SW 1271 (cell line): Measurements from ENCODE around the gene IL12RB2.

Source experiments
- DNase-seq, 2 experiments: peaks; one replicate each; lab custom pipeline; 2025; lab: John Stamatoyannopoulos, UW

The IL12RB2 gene, protein sequence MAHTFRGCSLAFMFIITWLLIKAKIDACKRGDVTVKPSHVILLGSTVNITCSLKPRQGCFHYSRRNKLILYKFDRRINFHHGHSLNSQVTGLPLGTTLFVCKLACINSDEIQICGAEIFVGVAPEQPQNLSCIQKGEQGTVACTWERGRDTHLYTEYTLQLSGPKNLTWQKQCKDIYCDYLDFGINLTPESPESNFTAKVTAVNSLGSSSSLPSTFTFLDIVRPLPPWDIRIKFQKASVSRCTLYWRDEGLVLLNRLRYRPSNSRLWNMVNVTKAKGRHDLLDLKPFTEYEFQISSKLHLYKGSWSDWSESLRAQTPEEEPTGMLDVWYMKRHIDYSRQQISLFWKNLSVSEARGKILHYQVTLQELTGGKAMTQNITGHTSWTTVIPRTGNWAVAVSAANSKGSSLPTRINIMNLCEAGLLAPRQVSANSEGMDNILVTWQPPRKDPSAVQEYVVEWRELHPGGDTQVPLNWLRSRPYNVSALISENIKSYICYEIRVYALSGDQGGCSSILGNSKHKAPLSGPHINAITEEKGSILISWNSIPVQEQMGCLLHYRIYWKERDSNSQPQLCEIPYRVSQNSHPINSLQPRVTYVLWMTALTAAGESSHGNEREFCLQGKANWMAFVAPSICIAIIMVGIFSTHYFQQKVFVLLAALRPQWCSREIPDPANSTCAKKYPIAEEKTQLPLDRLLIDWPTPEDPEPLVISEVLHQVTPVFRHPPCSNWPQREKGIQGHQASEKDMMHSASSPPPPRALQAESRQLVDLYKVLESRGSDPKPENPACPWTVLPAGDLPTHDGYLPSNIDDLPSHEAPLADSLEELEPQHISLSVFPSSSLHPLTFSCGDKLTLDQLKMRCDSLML

GRCh38 chr1:67307251-67308060 is at the start of gene IL12RB2:
IL12RB2 (plus strand) TSS chr1:67307873; CDS start chr1:67320369, 12,496 bp downstream.
- no peak for DNase-seq

DNA sequence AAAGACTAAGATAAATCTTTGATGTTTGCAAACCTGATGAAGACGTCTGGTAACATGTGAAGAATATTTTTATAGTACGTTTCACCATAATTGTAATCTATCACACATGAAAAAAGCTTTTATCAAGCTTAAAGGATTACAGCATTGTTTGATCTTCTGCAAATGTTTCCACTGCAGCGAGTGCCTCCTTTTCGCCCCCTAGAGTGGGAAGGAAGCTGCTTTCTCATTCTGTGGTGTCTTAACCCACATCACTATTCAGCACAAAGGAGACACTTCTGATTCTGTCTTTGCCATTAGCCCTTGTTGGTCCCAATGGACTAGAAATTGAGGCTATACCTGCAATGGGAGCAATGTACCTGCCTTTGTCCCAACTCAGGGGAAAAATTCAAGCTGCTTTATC is 46.0 kb upstream of the IL12RB2 start:
- no peak for DNase-seq

GRCh38 chr1:67262735-67263134 is 44.9 kb upstream of the IL12RB2 start:
- no peak for DNase-seq

GRCh38 chr1:67264152-67264551 is 43.5 kb upstream of the IL12RB2 start:
- DNase-seq = no peak

DNA sequence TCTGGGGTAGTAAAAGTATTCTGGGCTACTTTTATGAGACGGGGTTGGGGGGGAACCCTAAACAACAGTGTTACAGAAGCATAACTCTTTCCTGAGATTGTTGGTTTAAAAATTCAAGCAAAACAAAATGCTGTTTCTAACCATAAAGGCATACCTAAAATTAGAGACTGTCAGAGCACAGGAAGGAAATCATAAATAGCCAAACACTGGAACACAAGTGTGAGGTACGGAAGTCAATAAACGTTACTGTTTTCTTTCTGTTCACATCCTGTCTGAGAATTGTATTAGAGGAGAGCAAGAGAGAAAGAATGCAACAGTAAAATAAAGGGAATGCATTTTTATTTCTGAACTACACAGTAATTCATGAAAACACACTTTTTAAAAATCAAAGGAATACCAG is 42.8 kb upstream of the IL12RB2 start:
- DNase-seq = no peak

DNA sequence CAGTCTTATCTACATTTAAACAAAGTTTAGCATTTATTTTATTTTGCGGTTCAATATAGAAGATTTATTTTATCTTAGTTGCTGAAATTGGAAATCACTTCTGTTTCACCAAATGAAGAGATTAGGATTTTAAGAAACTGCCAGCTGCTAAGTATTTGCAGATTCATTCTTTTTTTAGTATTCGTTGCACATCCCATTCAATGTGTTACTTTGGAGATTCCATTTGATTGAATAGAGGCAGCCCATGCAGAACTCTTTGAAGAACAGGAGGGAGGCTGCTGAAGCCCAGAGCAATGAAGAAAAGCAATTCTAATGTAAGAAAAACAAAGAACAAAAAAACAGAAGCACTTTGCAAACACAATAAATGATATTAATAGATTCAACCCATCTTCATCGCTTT is 38.6 kb upstream of the IL12RB2 start:
- DNase-seq = no peak

GRCh38 chr1:67270541-67270940 is 37.1 kb upstream of the IL12RB2 start:
- DNase-seq = no peak

GRCh38 chr1:67273591-67273990 is 34.1 kb upstream of the IL12RB2 start:
- DNase-seq = no peak

DNA sequence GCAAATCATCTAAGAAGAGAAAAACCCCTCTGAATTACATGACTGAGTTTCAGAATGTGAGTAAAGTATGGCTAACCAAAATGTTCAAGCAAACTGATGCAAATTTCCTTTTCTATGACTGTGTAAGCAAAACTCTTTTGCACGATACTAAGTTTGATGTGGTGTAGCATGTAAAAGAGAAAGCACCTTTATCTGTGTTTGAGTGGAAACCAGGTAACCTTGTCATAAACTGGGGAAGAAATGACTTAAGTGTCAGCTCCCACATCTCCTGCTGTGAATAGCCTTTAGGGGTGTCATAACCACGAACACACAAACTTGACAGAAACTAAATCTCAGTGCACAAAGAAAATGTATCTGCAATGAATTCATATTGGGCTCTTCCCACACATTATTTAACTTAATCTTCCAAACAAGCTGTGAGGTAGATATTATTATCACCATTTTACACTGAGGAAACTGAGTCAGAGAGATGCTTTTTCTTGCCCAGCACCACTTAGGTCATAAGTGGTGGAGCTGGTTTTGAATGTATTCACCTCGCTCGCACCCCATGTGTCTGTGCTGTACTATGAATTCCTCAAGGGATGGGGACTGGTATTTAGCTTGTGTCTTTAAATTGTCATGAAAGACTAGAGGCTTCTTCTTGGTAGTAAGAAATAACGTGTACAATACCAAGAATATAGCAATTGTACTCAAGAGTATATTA is 32.9 kb upstream of the IL12RB2 start:
- no peak for DNase-seq

DNA sequence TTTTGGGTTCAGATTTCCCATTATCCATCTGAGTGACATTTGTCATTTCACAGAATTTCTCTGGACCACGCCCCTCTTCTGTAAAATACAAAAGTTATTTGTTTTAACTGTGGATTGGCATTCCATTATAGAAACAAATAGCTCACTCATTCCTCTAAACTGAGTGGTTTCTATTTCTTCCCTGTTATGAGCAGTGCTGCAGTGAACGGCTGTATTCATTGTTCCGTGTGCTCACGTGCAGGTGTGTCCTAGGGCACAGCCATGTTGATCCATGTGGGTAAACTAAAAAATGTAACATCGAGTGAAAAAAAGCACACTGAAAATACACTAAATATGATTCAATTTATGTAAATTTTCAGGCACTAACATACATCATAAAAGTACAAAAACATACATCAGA is 27.0 kb upstream of the IL12RB2 start:
- no peak for DNase-seq

GRCh38 chr1:67281244-67281643 is 26.4 kb upstream of the IL12RB2 start:
- DNase-seq = no peak

DNA sequence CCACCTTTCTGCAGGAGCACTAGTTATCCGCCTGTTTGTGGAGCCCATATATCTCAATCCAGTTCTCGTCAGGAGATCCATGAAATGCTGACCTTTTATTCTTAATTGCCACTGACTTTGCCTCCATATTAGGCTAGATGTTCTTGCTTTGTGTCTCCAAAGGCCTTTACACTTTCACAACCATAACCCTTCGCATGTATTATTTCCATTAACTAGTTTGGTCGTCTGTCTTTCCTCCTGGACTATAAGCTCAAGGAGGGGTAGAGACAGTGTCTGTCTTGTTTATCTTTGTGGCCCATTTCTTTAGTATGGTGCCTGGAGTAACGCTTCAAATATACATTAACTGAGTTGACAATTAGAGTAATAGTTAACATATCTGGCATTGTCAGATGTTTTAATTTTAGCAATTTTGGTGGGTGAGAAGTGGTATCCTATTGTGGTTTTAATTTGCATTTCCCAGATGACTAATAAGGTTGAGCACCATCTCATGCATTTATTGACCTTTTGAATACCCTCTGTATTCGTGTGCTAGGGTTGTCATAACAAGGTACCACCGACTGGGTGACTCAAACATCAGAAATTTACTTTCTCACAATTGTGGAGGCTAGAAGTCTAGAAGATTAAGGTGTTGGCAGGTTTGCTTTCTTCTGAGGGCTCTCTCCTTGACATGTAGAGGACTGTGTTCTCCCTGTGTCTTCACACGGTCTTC is 21.7 kb upstream of the IL12RB2 start:
- DNase-seq = no peak

- no peak for DNase-seq
Observed at GRCh38 chr1:67290236-67290635, 17.4 kb upstream of the IL12RB2 start.

DNA sequence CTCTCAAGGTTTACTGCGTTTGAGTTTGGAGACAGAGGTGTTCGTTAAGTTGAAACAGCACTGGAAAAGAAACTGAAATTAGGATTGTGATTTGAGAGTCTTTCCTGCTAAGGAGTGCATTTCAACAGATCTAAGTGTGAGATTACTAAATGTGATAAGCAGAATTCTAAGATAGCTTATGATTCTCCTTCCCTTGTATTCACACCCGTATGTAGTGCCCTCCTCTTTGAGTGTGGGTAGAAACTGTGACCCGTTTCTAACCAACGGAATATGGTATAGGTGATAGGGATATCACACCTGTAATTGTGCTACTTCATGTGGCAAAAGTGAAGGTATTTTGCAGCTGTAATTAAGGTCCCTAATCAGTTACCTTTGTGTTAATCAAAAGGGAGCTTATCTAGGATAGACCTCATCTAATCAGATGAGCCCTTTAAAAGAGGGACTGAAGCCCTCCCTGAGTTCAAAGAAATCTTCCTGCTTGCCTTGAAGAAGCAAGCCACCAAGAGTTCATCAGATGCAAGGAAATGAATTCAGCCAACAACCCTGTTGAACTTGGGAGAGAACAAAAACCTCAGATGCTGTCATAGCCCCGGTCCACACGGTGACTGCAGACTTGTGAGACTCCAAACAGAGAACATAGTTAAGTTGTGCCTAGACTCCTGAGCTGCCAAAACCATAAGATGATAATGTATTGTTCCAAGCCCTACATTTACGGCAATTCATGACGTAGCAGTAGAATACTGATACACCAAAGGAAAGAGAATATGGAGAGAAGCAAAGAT is 12.6 kb upstream of the IL12RB2 start:
- DNase-seq = no peak

GRCh38 chr1:67298762-67299161 is 8.9 kb upstream of the IL12RB2 start:
- DNase-seq = peak in 1 of 2 experiments; percentile 5

- DNase-seq = no peak
Observed at GRCh38 chr1:67299296-67299695, 8.4 kb upstream of the IL12RB2 start.

- DNase-seq = no peak
Observed at GRCh38 chr1:67300561-67300960, 7.1 kb upstream of the IL12RB2 start.

DNA sequence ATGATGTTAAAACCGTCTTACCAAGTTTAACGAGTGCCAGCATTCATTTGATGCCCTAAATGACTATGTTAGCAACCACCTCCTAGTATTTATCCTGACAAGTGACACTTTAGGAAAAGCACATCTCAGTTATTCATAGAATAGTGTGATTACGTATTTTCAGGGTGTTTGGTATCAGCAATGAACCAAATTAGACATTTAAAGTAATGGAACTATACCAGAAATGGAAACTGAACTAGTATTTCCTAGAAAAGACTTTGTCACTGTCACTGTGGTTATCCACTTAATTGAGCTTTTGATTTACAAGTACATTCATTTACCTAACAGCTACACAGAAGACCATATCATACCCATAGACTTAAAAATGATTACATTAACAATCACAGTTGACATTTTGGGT is 3.6 kb upstream of the IL12RB2 start:
- DNase-seq = no peak

GRCh38 chr1:67306547-67306946 is 1.1 kb upstream of the IL12RB2 start:
- no peak for DNase-seq

GRCh38 chr1:67308136-67308535 is 463 bp downstream of the IL12RB2 start:
- DNase-seq = no peak
